Stomach (tissue), 9 donors: ENCODE results near the gene LAMB4. TPM values are rescaled to one million over a fixed set of nuclear protein-coding genes. Genes with fewer than 3 reads are reported as not detected.

Experiments used
- DNase-seq, 2 donors: peaks; one replicate each; pipeline versions ENCODE4 v3.0.0 to v3.0.0-alpha.2; 2013 to 2019
- H3K27ac ChIP-seq, 5 donors: fragments of 200-600 bp in 4 of 5; sonication (generic) in 4 of 5; one replicate each; pipeline ENCODE4 v1.5.1; 2013 to 2019; ENCODE audit warnings: mild to moderate bottlenecking in 1 of 5, moderate library complexity in 1 of 5
- H3K27me3 ChIP-seq, 3 donors: fragments of 200-600 bp; sonication (generic); one replicate each; pipeline ENCODE4 v1.5.1; 2017 to 2019; ENCODE audit warnings: mixed run types in 1 of 3
- H3K36me3 ChIP-seq, 4 donors: fragments of 200-600 bp; sonication (generic); 1 replicate in 3 of 4; 2 replicates in 1 of 4; pipeline ENCODE4 v1.5.1; 2016 to 2019
- H3K4me1 ChIP-seq, 4 donors: fragments of 200-600 bp; sonication (generic); one replicate each; pipeline ENCODE4 v1.5.1; 2016 to 2019
- H3K4me3 ChIP-seq, 4 donors: fragments of 200-600 bp; sonication (generic) in 3 of 4; one replicate each; pipeline ENCODE4 v1.5.1; 2016 to 2019; ENCODE audit warnings: mild to moderate bottlenecking in 1 of 4
- H3K9me3 ChIP-seq, 4 donors: fragments of 200-600 bp; sonication (generic); one replicate each; pipeline ENCODE4 v1.5.1; 2016 to 2019
- EP300 ChIP-seq: sonication (generic); formaldehyde crosslinking; IDR thresholded peaks from one replicate; pipeline ENCODE4 v1.6.1; 2017; ENCODE audit warnings: antibody characterized with exemption
- POLR2A ChIP-seq, 4 donors: fragments of 450-650 bp; IDR thresholded peaks; one replicate each; pipeline ENCODE4 v1.6.1; 2016; ENCODE audit warnings: antibody characterized with exemption in 4 of 4, control low read depth in 2 of 4, mild to moderate bottlenecking in 1 of 4, moderate library complexity in 1 of 4
- POLR2AphosphoS5 ChIP-seq, 3 donors: sonication (generic); formaldehyde crosslinking; IDR thresholded peaks; one replicate each; pipeline ENCODE4 v1.6.1; 2016; ENCODE audit warnings: antibody characterized with exemption in 3 of 3
- WGBS, 5 donors: extraction: QIAGEN DNeasy Blood & Tissue Kit in 3 of 5; methylation state at CpG; one replicate each; pipeline versions ENCODE4 v1.1.5 to v1.1.7; 2013 to 2018; 5-methylcytosine and 5-hydroxymethylcytosine counted together
- intact Hi-C: fragments of 100-400 bp; cut with DNase I; formaldehyde crosslinking; loops from one replicate; pipeline ENCODE4 v1.15.1; 2023; ENCODE audit warnings: low total_unique reads
- polyA plus RNA-seq, 3 donors: library from polyadenylated mRNA; stranded (reverse); fragments of 200-250 nt; gene quantifications; one replicate each; pipeline ENCODE4 v1.2.3, GENCODE V29; 2013
- total RNA-seq, 5 donors: library from RNA; depleted of rRNA; stranded (reverse); fragments of >200 nt; gene quantifications; one replicate each; pipeline versions ENCODE4 v1.1.0 to v1.2.3, GENCODE V29; 2014 to 2016
- TF ChIP-seq, protein P1 (sequence below), 7 experiments: fragments of 450-650 bp in 4 of 7; fragments of 200-600 bp in 3 of 7; sonication (generic) in 3 of 7; IDR thresholded peaks; one replicate each; pipeline ENCODE4 v1.5.1; 2016 to 2019; ENCODE audit warnings: antibody characterized with exemption in 7 of 7, control low read depth in 2 of 7, mild to moderate bottlenecking in 1 of 7
- donor health status: healthy with polysubstance abuse.
- donor health status: Bipolar disorder and iron deficiency.
- donor health status: healthy.

The LAMB4 gene
- total and polyA plus RNA-seq, 8 donors = under 0.01 to 8.5 (median 1.7) TPM; not detected in 2

DNA sequence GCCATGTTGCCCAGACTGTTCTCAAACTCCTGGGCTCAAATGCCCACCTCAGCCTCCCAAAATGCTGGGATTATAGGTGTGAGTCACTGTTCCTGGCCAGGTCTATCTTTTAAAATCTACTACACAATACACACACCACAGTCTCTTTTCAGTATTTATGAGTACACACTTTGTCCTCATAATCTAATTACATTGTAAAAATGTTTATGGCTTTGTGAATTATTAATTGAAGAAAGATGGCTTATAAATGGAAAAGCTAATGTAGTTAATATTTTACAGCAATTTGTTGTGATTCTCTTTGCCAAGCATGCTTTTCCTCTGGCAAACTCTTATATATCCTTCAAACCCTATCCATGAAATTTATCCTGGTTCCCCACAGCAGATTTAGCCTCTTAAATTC is 22.0 kb downstream of the LAMB4 start:
- Histone ChIP-seq H3K27me3 (no peaks in the 10 kb centered on the region), H3K4me3 (no peak overlapping the region), H3K27ac (no peak overlapping the region), H3K4me1 (peaks cover 0 to 3% (median 0%) of the 10 kb centered on the region in 4 donors), H3K9me3 (no peaks in the 10 kb centered on the region), H3K36me3 (no peaks in the 10 kb centered on the region)
- TF ChIP-seq POLR2AphosphoS5 (IDR thresholded peaks at IDR 0.05) = no peak
- TF ChIP-seq, protein P1, sequence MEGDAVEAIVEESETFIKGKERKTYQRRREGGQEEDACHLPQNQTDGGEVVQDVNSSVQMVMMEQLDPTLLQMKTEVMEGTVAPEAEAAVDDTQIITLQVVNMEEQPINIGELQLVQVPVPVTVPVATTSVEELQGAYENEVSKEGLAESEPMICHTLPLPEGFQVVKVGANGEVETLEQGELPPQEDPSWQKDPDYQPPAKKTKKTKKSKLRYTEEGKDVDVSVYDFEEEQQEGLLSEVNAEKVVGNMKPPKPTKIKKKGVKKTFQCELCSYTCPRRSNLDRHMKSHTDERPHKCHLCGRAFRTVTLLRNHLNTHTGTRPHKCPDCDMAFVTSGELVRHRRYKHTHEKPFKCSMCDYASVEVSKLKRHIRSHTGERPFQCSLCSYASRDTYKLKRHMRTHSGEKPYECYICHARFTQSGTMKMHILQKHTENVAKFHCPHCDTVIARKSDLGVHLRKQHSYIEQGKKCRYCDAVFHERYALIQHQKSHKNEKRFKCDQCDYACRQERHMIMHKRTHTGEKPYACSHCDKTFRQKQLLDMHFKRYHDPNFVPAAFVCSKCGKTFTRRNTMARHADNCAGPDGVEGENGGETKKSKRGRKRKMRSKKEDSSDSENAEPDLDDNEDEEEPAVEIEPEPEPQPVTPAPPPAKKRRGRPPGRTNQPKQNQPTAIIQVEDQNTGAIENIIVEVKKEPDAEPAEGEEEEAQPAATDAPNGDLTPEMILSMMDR (IDR thresholded peaks at IDR 0.05) = no peak
- no peak for TF ChIP-seq EP300
- no peak for TF ChIP-seq POLR2A (IDR thresholded peaks at IDR 0.05)
- DNase-seq = no peak
- intact Hi-C loops = no loop called here

DNA sequence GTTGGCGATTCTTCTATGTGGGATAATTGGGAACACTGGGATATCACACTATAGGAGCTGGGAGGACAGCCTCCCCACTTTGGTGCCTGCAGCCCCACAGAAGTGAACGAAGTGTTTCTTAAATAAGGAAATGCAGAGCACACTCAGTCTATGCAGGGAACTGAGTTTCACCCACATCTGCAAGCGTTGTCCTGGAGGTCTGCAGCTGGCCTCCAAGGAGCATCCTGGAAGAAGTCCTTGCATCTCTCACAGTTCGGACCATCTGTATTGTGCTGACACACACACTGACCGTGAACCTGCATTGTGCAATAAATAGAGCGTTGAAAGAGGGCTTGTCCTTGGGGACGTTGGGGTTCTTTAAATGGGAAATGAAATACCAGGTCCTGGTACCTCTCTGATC is 25.8 kb downstream of the LAMB4 start:
- H3K27ac ChIP-seq = peak overlapping the region in 1 of 5 donors; percentile 32
- H3K9me3 ChIP-seq = no peaks in the 10 kb centered on the region
- TF ChIP-seq, protein P1 (IDR thresholded peaks at IDR 0.05) = no peak
- no peak for TF ChIP-seq POLR2A (IDR thresholded peaks at IDR 0.05)
- TF ChIP-seq EP300 = no peak
- TF ChIP-seq POLR2AphosphoS5 (IDR thresholded peaks at IDR 0.05) = no peak
- intact Hi-C loops = no loop called here
- no peaks in the 10 kb centered on the region for H3K36me3 ChIP-seq
- no peak overlapping the region for H3K4me3 ChIP-seq
- H3K27me3 ChIP-seq = no peaks in the 10 kb centered on the region
- WGBS, 5 donors = 69 to 84% (median 78%) methylated on average over 7 of the region's 7 CpGs
- no peak for DNase-seq
- H3K4me1 ChIP-seq = peaks cover 0 to 3% (median 0%) of the 10 kb centered on the region in 4 donors

DNA sequence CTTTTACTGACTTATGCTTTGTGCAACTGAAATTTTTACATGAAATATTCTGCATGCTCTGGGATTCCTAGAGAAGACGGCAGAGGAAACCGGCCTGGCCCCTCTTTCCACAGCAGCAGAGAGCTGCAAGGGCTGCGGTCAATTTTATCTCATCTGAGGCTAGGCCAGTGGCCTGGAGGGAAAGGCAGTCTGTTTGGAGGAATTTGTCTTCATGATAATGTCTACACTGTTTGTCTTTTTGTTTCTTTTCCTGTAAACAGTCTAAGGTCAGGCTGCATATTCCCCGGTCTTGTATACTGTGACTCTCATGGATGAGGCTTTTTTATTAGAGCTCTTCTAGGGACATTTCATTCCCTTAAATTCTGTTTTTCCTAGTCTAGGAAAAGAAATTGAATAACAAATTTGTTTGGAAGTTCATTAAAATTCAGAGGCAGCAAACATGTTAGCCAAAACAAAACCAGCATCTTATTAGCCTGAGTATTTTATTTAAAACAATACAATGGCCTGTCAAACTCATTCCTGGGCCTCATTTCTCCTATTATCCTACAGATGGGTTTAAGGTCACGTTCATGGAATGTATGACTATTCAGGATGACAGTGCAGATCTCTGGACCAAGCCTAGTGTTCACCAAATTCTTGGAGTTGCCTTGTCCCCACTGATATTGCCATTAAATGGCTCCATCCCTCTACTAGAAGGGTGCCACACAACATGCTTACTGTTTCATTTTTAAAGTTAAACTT is 26.4 kb downstream of the LAMB4 start:
- DNase-seq = no peak
- Histone ChIP-seq H3K27ac (peak overlapping the region in 1 of 5 donors; percentile 32), H3K27me3 (no peaks in the 10 kb centered on the region), H3K4me1 (peaks cover 0 to 3% (median 0%) of the 10 kb centered on the region in 4 donors), H3K36me3 (no peaks in the 10 kb centered on the region), H3K4me3 (no peak overlapping the region), H3K9me3 (no peaks in the 10 kb centered on the region)
- 68 to 86% (median 73%) methylated on average over 5 of the region's 5 CpGs for WGBS, 5 donors
- no peak for TF ChIP-seq POLR2A (IDR thresholded peaks at IDR 0.05)
- TF ChIP-seq EP300 = no peak
- peak in 1 of 3 donors; percentile 3 for TF ChIP-seq POLR2AphosphoS5 (IDR thresholded peaks at IDR 0.05)
- TF ChIP-seq, protein P1 (IDR thresholded peaks at IDR 0.05) = no peak
- intact Hi-C loops = no loop called here

DNA sequence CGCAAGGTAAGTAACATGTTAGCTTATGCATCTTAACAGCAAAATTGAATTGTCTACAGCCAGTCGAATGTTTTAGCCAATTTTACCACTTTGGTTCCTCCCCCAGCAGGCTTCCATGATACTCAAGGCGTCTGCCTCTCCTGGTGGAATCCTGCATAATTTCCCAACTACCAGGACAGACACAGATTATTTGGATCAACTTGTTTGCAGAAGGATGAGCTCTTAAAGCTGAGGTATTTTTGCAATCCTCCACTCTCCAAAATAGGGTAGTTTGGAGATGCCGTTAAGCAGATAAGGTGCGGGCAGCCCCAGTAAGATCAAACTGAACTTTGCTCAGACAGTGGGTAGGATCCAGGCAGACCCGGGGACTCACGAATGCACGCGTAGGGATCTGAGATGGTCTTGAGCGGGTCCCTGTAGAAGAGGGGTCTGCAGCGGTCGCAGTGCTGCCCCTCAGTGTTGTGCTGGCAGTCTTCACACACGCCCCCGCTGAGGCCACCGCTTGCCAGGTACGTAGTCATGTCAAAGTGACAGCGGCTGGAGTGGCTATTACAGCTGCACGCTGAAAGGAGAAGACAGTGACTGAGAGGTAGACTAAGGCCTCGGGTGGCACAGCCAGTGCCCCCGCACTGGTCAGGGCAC is 27.4 kb downstream of the LAMB4 start:
- Histone ChIP-seq H3K4me1 (peaks cover 0 to 3% (median 0%) of the 10 kb centered on the region in 4 donors), H3K4me3 (no peak overlapping the region), H3K27ac (peak overlapping the region in 2 of 5 donors; percentile 1 to 23), H3K36me3 (no peaks in the 10 kb centered on the region), H3K27me3 (no peaks in the 10 kb centered on the region), H3K9me3 (no peaks in the 10 kb centered on the region)
- DNase-seq = no peak
- TF ChIP-seq, protein P1 (IDR thresholded peaks at IDR 0.05) = no peak
- TF ChIP-seq POLR2AphosphoS5 (IDR thresholded peaks at IDR 0.05) (no peak), POLR2A (IDR thresholded peaks at IDR 0.05) (no peak), EP300 (no peak)
- 87 to 94% (median 92%) methylated on average over 20 of the region's 20 CpGs for WGBS, 5 donors
- intact Hi-C loops = no loop called here
